Immature natural killer cell (primary cell): ENCODE measurements around the gene RAPGEF5. TPM values are rescaled to one million over a fixed set of nuclear protein-coding genes. Genes with fewer than 3 reads are reported as not detected.
A peak's percentile ranks its signal among the peaks of the same experiment; 100 is the strongest.

Source experiments
- DNase-seq, 3 donors: peaks; one replicate each; pipeline ENCODE4 v3.0.0; 2022; ENCODE audit warnings: mixed read lengths in 1 of 3
- H3K27ac Mint-ChIP-seq, 6 donors: one replicate each; pipeline ENCODE4 v1.8.0; 2020; ENCODE audit warnings: mixed read lengths in 6 of 6, mild to moderate bottlenecking in 5 of 6, inconsistent platforms in 4 of 6, moderate library complexity in 3 of 6
- H3K27me3 Mint-ChIP-seq, 3 donors: one replicate each; pipeline ENCODE4 v1.8.0; 2020 to 2021; ENCODE audit warnings: low read depth in 3 of 3, mild to moderate bottlenecking in 3 of 3, mixed read lengths in 3 of 3, moderate library complexity in 3 of 3, inconsistent platforms in 1 of 3
- H3K36me3 Mint-ChIP-seq, 3 donors: one replicate each; pipeline ENCODE4 v1.8.0; 2020; ENCODE audit warnings: mixed read lengths in 3 of 3, inconsistent platforms in 2 of 3, mild to moderate bottlenecking in 2 of 3
- H3K4me1 Mint-ChIP-seq, 2 donors: one replicate each; pipeline ENCODE4 v1.8.0; 2020; ENCODE audit warnings: inconsistent platforms in 2 of 2, mild to moderate bottlenecking in 2 of 2, mixed read lengths in 2 of 2, moderate library complexity in 1 of 2
- H3K4me3 Mint-ChIP-seq, 5 donors: one replicate each; pipeline ENCODE4 v1.8.0; 2020; ENCODE audit warnings: mild to moderate bottlenecking in 5 of 5, mixed read lengths in 5 of 5, inconsistent platforms in 3 of 5, moderate library complexity in 3 of 5
- H3K9me3 Mint-ChIP-seq, 6 donors: one replicate each; pipeline ENCODE4 v1.8.0; 2020; ENCODE audit warnings: mild to moderate bottlenecking in 6 of 6, mixed read lengths in 6 of 6, inconsistent platforms in 4 of 6, moderate library complexity in 3 of 6
- polyA plus RNA-seq, 3 donors: library from polyadenylated mRNA; unstranded; fragments of 300-500 nt; fragmentation: Illumina TruSeq; gene quantifications; one replicate each; pipeline ENCODE4 v1.2.3, GENCODE V29; 2021

The RAPGEF5 gene
- polyA plus RNA-seq, 3 donors from 2014 or later: 0.11 TPM; not detected in 2

- Mint-ChIP-seq H3K36me3 (no peaks in the 10 kb centered on the region), H3K4me3 (no peak overlapping the region), H3K9me3 (peaks cover 0 to 2% (median 0%) of the 10 kb centered on the region in 6 donors), H3K27me3 (peaks cover 0 to 5% (median 0%) of the 10 kb centered on the region in 3 donors), H3K27ac (no peak overlapping the region), H3K4me1 (no peaks in the 10 kb centered on the region)
- no peak for DNase-seq
Measured at GRCh38 chr7:22138106-22138505, 218.8 kb downstream of the RAPGEF5 start.

- DNase-seq: no peak
- H3K9me3 Mint-ChIP-seq: peaks cover 0 to 2% (median 0%) of the 10 kb centered on the region in 6 donors
- H3K4me1 Mint-ChIP-seq: no peaks in the 10 kb centered on the region
- H3K27me3 Mint-ChIP-seq: peaks cover 0 to 5% (median 0%) of the 10 kb centered on the region in 3 donors
- H3K27ac Mint-ChIP-seq: no peak overlapping the region
- H3K36me3 Mint-ChIP-seq: no peaks in the 10 kb centered on the region
- H3K4me3 Mint-ChIP-seq: no peak overlapping the region
Measured at GRCh38 chr7:22137466-22137865, 219.5 kb downstream of the RAPGEF5 start.

DNA sequence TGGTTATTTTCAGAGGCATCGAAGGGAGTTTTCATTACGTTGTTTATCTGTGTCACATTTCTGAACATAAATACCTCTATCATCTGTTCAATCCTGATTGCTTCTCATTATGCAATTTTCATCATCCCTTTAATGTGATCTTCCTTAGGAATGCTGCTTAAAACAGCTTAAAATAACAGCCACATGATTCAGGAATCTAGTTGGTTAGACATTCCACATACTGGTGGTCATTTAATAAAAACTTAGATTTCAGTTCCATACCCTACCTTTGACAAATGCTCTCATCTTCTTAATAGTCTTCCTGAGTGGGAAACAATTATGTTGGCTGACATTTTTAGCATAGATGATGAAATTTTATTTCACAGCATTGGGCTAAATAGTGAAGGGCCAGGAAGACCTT, 219.9 kb downstream of the RAPGEF5 start:
- Mint-ChIP-seq H3K36me3 (no peaks in the 10 kb centered on the region), H3K9me3 (peaks cover 0 to 2% (median 0%) of the 10 kb centered on the region in 6 donors), H3K27me3 (peaks cover 0 to 5% (median 0%) of the 10 kb centered on the region in 3 donors), H3K27ac (no peak overlapping the region), H3K4me3 (no peak overlapping the region), H3K4me1 (no peaks in the 10 kb centered on the region)
- no peak for DNase-seq

- peaks cover 0 to 10% (median 2%) of the 10 kb centered on the region in 3 donors for H3K27me3 Mint-ChIP-seq
- DNase-seq: no peak
- H3K27ac Mint-ChIP-seq: no peak overlapping the region
- H3K4me1 Mint-ChIP-seq: no peaks in the 10 kb centered on the region
- H3K9me3 Mint-ChIP-seq: peaks cover 0 to 2% (median 0%) of the 10 kb centered on the region in 6 donors
- H3K4me3 Mint-ChIP-seq: no peak overlapping the region
- no peaks in the 10 kb centered on the region for H3K36me3 Mint-ChIP-seq
Measured at GRCh38 chr7:22129819-22130580, 227.0 kb downstream of the RAPGEF5 start.

DNA sequence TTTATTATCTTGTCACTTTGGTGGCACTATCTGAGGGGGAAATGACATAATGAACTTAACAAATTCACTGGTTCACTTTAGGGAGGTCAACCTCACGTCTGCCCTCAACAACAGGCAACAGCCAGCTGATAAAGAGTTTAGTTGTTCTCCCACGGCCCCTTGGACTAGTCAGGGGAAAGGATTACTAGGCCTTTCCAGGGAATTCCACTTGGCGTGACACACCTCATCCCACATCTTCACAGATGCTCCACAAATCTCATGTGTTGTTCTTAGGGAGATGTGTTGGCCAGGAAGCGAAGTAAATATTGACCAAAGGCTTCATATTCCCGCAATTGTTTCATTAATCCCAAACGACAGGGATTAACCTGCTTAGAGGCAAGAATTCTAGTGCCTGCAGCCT, 227.8 kb downstream of the RAPGEF5 start:
- no peak overlapping the region for H3K27ac Mint-ChIP-seq
- DNase-seq: no peak
- no peak overlapping the region for H3K4me3 Mint-ChIP-seq
- no peaks in the 10 kb centered on the region for H3K4me1 Mint-ChIP-seq
- peaks cover 0 to 10% (median 2%) of the 10 kb centered on the region in 3 donors for H3K27me3 Mint-ChIP-seq
- no peaks in the 10 kb centered on the region for H3K36me3 Mint-ChIP-seq
- H3K9me3 Mint-ChIP-seq: peaks cover 0 to 2% (median 0%) of the 10 kb centered on the region in 6 donors

GRCh38 chr7:22128528-22128920, 228.4 kb downstream of the RAPGEF5 start:
- no peak for DNase-seq
- H3K27ac Mint-ChIP-seq: no peak overlapping the region

DNA sequence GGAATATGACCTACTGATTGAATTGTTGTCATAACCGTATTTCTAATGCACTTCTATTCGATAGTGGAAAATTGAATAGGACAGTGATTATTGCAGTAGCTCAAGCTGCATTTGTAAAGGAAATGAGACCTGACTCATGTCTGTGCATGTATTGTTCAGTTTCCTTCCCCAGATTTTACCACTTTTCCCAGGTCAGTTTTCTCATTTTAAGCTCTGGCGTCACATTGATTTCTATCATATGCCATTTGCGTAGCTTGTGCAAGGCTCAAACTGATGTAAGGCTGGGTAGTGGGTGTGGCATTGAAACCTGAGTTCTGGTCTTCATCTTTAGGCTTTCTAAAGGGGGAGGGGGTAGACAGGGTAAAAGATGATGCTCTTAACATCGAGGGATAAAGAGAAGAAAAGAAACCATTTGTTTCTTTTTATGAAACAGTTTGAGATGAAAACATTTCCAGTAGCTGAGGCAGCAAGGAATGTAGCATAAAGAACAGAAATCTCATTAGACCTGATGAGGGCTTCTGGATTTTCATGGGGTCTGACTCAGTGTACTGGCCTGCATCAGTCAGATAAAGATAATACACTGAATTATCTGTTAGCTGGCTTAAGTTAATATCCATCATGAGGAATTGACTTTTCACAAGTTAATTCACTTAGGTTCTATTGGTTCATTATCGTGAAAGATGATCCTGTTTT, 229.0 kb downstream of the RAPGEF5 start:
- Mint-ChIP-seq H3K4me3 (no peak overlapping the region), H3K27me3 (peaks cover 0 to 5% (median 2%) of the 10 kb centered on the region in 3 donors), H3K9me3 (no peaks in the 10 kb centered on the region), H3K27ac (no peak overlapping the region), H3K36me3 (no peaks in the 10 kb centered on the region), H3K4me1 (peaks cover 0 to 3% of the 10 kb centered on the region in 2 donors)
- DNase-seq: no peak

More at GRCh38 chr7:22128528-22128920, 228.4 kb downstream of the RAPGEF5 start:
- no peaks in the 10 kb centered on the region for H3K36me3 Mint-ChIP-seq
- peaks cover 0 to 7% (median 2%) of the 10 kb centered on the region in 3 donors for H3K27me3 Mint-ChIP-seq
- H3K4me3 Mint-ChIP-seq: no peak overlapping the region
- peaks cover 0 to 2% (median 0%) of the 10 kb centered on the region in 6 donors for H3K9me3 Mint-ChIP-seq
- H3K4me1 Mint-ChIP-seq: no peaks in the 10 kb centered on the region

GRCh38 chr7:22125436-22125835, 231.5 kb downstream of the RAPGEF5 start:
- Mint-ChIP-seq H3K36me3 (peaks cover 0 to 4% (median 0%) of the 10 kb centered on the region in 3 donors), H3K27ac (no peak overlapping the region), H3K4me1 (peaks cover 9 to 18% of the 10 kb centered on the region in 2 donors), H3K9me3 (no peaks in the 10 kb centered on the region), H3K4me3 (no peak overlapping the region), H3K27me3 (peaks cover 0 to 4% (median 3%) of the 10 kb centered on the region in 3 donors)
- no peak for DNase-seq

DNA sequence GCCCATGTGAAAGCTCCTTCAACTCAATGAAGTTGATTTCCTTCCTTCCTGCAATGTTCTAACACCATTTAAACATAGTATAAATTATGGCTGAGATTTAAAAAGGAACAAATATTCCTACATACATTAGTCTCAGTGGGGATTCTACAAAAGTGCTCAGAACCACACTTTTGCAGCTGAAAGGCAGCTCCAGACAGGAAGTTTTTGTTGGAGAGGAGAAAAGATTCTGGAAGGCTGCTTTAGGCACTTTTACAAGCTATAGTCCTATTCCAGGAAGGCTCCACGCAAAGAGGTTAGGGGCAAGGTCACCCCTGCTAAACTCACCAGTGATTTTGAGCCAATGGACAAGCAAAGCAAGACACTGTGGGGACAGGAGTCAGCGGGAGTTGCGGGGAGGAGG, 232.0 kb downstream of the RAPGEF5 start:
- no peak for DNase-seq
- no peak overlapping the region for H3K27ac Mint-ChIP-seq

DNA sequence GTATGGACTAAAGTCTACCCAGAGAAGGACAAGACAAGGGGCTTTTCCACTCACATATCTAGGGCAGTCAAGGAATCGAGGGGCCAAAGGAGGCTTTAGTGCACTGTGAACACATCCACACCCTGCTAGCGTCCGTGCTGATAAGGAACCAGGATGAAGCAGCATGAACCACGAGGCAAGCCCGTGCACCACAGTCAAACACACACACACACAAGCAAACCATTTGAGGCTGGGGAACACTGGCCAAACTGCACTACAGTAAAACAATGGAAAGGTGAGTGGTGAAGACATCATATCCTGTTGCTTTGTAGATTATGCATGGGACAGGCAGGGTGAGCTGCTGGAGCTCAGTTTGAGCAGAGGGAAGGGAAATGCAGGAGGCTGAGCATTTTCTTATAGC, 233.8 kb downstream of the RAPGEF5 start:
- H3K36me3 Mint-ChIP-seq: peaks cover 0 to 4% (median 0%) of the 10 kb centered on the region in 3 donors
- peaks cover 0 to 4% (median 1%) of the 10 kb centered on the region in 3 donors for H3K27me3 Mint-ChIP-seq
- H3K4me3 Mint-ChIP-seq: no peak overlapping the region
- no peak for DNase-seq
- no peak overlapping the region for H3K27ac Mint-ChIP-seq
- H3K4me1 Mint-ChIP-seq: peaks cover 9 to 18% of the 10 kb centered on the region in 2 donors
- H3K9me3 Mint-ChIP-seq: no peaks in the 10 kb centered on the region

More for the DNA sequence above, 232.0 kb downstream of the RAPGEF5 start:
- Mint-ChIP-seq H3K9me3 (no peaks in the 10 kb centered on the region), H3K36me3 (peaks cover 0 to 4% (median 0%) of the 10 kb centered on the region in 3 donors), H3K4me1 (peaks cover 9 to 18% of the 10 kb centered on the region in 2 donors), H3K4me3 (no peak overlapping the region), H3K27me3 (peaks cover 0 to 4% (median 3%) of the 10 kb centered on the region in 3 donors)

DNA sequence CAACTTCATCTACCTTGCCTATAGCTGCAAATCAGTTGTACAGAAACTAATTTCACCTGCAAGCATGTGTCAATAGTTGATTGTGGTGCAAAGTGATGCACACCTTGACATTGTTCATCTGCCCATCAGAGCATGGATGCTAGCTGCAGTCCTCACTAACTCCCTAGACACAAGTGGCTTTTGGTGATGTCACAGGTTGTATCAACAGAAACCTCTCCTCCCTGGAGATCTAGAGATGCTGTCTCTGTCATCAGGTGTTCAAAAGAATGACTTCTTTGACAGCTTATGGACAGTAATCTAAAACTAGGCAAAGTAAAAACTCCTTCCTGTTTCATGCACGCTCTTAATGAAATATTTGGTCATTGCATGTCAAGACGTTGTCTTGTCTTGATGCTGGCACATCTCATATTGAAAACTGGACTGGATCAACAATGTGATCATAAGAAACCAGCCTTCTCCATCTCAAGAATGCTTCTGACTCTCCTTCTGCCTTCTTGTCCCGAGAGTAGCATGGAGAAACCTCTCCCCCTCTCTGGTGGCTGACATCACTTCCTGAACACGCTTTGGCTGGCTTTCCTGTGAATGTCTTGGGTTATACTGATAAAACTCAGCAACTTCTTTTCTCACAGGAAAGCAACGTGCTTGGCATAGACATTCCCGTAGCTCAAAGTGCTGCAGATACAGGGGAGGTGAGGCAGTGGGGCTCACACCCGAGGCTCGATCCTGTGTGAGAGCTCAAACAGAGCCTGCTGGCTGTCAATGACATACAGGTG, 235.1 kb downstream of the RAPGEF5 start:
- Mint-ChIP-seq H3K27ac (peak overlapping the region in 1 of 6 donors; percentile 9), H3K4me3 (peak overlapping the region in 4 of 5 donors; percentile 2 to 46 (median 26)), H3K36me3 (peaks cover 0 to 4% (median 0%) of the 10 kb centered on the region in 3 donors), H3K9me3 (no peaks in the 10 kb centered on the region), H3K4me1 (peaks cover 9 to 18% of the 10 kb centered on the region in 2 donors), H3K27me3 (peaks cover 0 to 5% (median 0%) of the 10 kb centered on the region in 3 donors)
- DNase-seq: no peak

GRCh38 chr7:22120391-22121053, 236.4 kb downstream of the RAPGEF5 start:
- DNase-seq: no peak
- peaks cover 9 to 18% of the 10 kb centered on the region in 2 donors for H3K4me1 Mint-ChIP-seq
- peaks cover 0 to 5% (median 0%) of the 10 kb centered on the region in 3 donors for H3K27me3 Mint-ChIP-seq
- no peak overlapping the region for H3K27ac Mint-ChIP-seq
- no peak overlapping the region for H3K4me3 Mint-ChIP-seq
- H3K36me3 Mint-ChIP-seq: peaks cover 0 to 4% (median 0%) of the 10 kb centered on the region in 3 donors
- no peaks in the 10 kb centered on the region for H3K9me3 Mint-ChIP-seq

- H3K27ac Mint-ChIP-seq: no peak overlapping the region
- H3K36me3 Mint-ChIP-seq: peaks cover 0 to 4% (median 0%) of the 10 kb centered on the region in 3 donors
- no peaks in the 10 kb centered on the region for H3K9me3 Mint-ChIP-seq
- peaks cover 6 to 8% of the 10 kb centered on the region in 2 donors for H3K4me1 Mint-ChIP-seq
- H3K4me3 Mint-ChIP-seq: no peak overlapping the region
- DNase-seq: no peak
- H3K27me3 Mint-ChIP-seq: peaks cover 0 to 4% (median 3%) of the 10 kb centered on the region in 3 donors
Measured at GRCh38 chr7:22117222-22117621, 239.7 kb downstream of the RAPGEF5 start.
